Smooth muscle cell (in vitro differentiated cells): ENCODE results near the gene SIVA1. TPM values are rescaled to one million over a fixed set of nuclear protein-coding genes. Genes with fewer than 3 reads are reported as not detected.

Source experiments
- DNase-seq: peaks from one replicate; lab custom pipeline; 2025; ENCODE audit not compliant: unreplicated experiment; lab: John Stamatoyannopoulos, UW
- H2AFZ ChIP-seq: fragments of 200-600 bp; sonication (generic); 2 replicates; pipeline ENCODE4 v1.6.0; 2016; ENCODE audit warnings: antibody characterized with exemption, low read depth, mild to moderate bottlenecking
- H3F3A ChIP-seq: fragments of 200-600 bp; sonication (generic); 2 replicates; pipeline ENCODE4 v1.6.0; 2017; ENCODE audit warnings: antibody characterized with exemption, low read depth
- H3K27ac ChIP-seq: fragments of 200-600 bp; sonication (generic); 2 replicates; pipeline ENCODE4 v1.5.1; 2016; ENCODE audit warnings: low read depth, mild to moderate bottlenecking
- H3K27me3 ChIP-seq: fragments of 200-600 bp; sonication (generic); 2 replicates; pipeline ENCODE4 v1.6.1; 2016; ENCODE audit warnings: low read depth, mild to moderate bottlenecking
- H3K36me3 ChIP-seq: fragments of 200-600 bp; sonication (generic); 2 replicates; pipeline ENCODE4 v1.5.1; 2016; ENCODE audit warnings: low read depth
- H3K4me1 ChIP-seq: fragments of 200-600 bp; sonication (generic); 2 replicates; pipeline ENCODE4 v1.5.1; 2016; ENCODE audit warnings: low read depth
- H3K4me2 ChIP-seq: fragments of 200-600 bp; sonication (generic); 2 replicates; pipeline ENCODE4 v1.6.0; 2016; ENCODE audit warnings: mild to moderate bottlenecking
- H3K4me3 ChIP-seq: fragments of 200-600 bp; sonication (generic); 2 replicates; pipeline ENCODE4 v1.5.1; 2016; ENCODE audit warnings: mild to moderate bottlenecking
- H3K79me2 ChIP-seq: fragments of 200-600 bp; sonication (generic); 2 replicates; pipeline ENCODE4 v1.6.0; 2016; ENCODE audit warnings: low read depth, mild to moderate bottlenecking
- H3K9ac ChIP-seq: fragments of 200-600 bp; sonication (generic); 2 replicates; pipeline ENCODE4 v1.6.0; 2016; ENCODE audit warnings: low read depth
- H3K9me3 ChIP-seq: fragments of 200-600 bp; sonication (generic); replicated peaks from 2 replicates; pipeline ENCODE4 v1.5.1; 2016; ENCODE audit warnings: low read depth
- H4K20me1 ChIP-seq: fragments of 200-600 bp; sonication (generic); 2 replicates; pipeline ENCODE4 v1.6.0; 2016; ENCODE audit warnings: low read depth
- WGBS: methylation state at CpG from one replicate; pipeline ENCODE4 v1.1.7; 2016; ENCODE audit warnings: low lambda C conversion rate; 5-methylcytosine and 5-hydroxymethylcytosine counted together
- polyA plus RNA-seq: library from polyadenylated mRNA; unstranded; fragments of >200 nt; fragmentation: Nextera tagmentation; extraction: Ambion mirVana; gene quantifications from 2 replicates; pipeline ENCODE4 v1.2.1, GENCODE V29; 2016
- total RNA-seq: library from RNA; depleted of rRNA; stranded (reverse); fragments of >200 nt; gene quantifications from 2 replicates; pipeline ENCODE4 v1.2.3, GENCODE V29; 2014
- TF ChIP-seq, protein P1 (sequence below): fragments of 200-600 bp; sonication (generic); IDR thresholded peaks from 2 replicates; pipeline ENCODE4 v1.5.1; 2017; ENCODE audit warnings: borderline replicate concordance, mild to moderate bottlenecking, antibody characterized with exemption; ENCODE audit not compliant: insufficient read depth, poor library complexity, severe bottlenecking

SIVA1 gene
- total and polyA plus RNA-seq, 2 experiments from 2014 or later, result 78.5 to 118 TPM

DNA sequence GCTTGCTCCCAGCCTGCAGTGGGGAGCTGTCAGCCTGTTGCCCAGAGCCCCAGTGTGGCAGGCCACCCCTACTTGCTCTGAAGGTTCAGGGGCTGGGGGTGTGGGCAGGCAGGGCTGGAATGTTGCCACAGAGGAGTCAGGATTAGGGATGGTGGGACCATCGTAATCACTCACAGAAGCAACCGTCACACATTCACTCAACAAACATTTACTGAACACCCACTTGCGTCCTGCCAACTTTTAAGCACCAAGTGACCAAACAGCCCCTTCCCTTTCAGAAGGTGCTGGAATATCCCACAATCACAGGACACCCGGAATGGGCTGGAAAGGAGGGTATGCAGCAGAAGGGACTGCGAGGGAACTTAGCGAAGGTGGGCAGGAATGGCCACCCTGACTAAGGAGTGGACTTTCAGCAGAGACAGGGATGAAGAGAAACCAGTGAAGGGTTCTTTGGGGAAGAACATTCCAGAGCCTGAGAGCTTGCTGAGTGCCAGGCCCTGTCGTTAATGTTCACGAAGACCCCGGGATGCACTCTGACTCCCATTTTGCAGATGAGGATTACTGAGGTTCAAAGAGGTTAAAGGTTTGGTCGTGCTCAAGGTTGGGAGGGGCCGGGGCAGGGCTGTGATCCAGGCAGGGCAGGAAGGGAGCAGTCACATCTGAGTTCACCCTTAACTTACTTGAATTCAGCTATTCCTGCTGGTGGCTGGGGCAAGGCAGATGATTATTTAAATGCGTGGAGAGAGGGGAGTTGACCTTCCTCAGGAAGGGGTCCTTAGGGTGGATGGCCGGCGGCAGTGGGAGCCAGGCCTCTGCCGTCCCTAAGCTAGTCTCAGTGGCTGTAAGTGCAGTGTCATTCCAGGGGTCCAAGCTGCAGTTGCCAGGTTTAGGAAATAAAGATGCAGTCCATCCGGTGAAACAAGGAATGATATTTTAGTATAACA lies 45.6 kb downstream of the SIVA1 start:
- TF ChIP-seq, protein P1, sequence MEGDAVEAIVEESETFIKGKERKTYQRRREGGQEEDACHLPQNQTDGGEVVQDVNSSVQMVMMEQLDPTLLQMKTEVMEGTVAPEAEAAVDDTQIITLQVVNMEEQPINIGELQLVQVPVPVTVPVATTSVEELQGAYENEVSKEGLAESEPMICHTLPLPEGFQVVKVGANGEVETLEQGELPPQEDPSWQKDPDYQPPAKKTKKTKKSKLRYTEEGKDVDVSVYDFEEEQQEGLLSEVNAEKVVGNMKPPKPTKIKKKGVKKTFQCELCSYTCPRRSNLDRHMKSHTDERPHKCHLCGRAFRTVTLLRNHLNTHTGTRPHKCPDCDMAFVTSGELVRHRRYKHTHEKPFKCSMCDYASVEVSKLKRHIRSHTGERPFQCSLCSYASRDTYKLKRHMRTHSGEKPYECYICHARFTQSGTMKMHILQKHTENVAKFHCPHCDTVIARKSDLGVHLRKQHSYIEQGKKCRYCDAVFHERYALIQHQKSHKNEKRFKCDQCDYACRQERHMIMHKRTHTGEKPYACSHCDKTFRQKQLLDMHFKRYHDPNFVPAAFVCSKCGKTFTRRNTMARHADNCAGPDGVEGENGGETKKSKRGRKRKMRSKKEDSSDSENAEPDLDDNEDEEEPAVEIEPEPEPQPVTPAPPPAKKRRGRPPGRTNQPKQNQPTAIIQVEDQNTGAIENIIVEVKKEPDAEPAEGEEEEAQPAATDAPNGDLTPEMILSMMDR, result no peak
- Histone ChIP-seq H3K79me2 (peaks cover 15% of the 10 kb centered on the region), H3K9me3 (no peaks in the 10 kb centered on the region), H3K27me3 (no peaks in the 10 kb centered on the region), H3K36me3 (no peaks in the 10 kb centered on the region), H3F3A (peaks cover 23% of the 10 kb centered on the region), H3K4me3 (no peak overlapping the region), H3K9ac (no peak overlapping the region), H3K27ac (no peak overlapping the region), H4K20me1 (peaks cover 22% of the 10 kb centered on the region), H2AFZ (no peak overlapping the region), H3K4me2 (no peak overlapping the region), H3K4me1 (peaks cover 31% of the 10 kb centered on the region)
- 74% methylated on average over 16 of the region's 16 CpGs for WGBS
- no peak for DNase-seq

GRCh38 chr14:104799244-104800014 lies 46.5 kb downstream of the SIVA1 start:
- TF ChIP-seq, protein P1, result no peak
- 24% methylated on average over 21 of the region's 21 CpGs for whole genome bisulfite sequencing
- Histone ChIP-seq H3K27ac (peak overlapping the region; percentile 49), H3K4me1 (peaks cover 23% of the 10 kb centered on the region), H3K4me3 (peak overlapping the region; percentile 71), H4K20me1 (peaks cover 13% of the 10 kb centered on the region), H3K79me2 (peaks cover 6% of the 10 kb centered on the region), H3F3A (peaks cover 23% of the 10 kb centered on the region), H3K9ac (peak overlapping the region; percentile 81), H2AFZ (peak overlapping the region; percentile 95), H3K36me3 (no peaks in the 10 kb centered on the region), H3K4me2 (peak overlapping the region; percentile 95), H3K9me3 (no peaks in the 10 kb centered on the region), H3K27me3 (no peaks in the 10 kb centered on the region)
- DNase-seq, result no peak

DNA sequence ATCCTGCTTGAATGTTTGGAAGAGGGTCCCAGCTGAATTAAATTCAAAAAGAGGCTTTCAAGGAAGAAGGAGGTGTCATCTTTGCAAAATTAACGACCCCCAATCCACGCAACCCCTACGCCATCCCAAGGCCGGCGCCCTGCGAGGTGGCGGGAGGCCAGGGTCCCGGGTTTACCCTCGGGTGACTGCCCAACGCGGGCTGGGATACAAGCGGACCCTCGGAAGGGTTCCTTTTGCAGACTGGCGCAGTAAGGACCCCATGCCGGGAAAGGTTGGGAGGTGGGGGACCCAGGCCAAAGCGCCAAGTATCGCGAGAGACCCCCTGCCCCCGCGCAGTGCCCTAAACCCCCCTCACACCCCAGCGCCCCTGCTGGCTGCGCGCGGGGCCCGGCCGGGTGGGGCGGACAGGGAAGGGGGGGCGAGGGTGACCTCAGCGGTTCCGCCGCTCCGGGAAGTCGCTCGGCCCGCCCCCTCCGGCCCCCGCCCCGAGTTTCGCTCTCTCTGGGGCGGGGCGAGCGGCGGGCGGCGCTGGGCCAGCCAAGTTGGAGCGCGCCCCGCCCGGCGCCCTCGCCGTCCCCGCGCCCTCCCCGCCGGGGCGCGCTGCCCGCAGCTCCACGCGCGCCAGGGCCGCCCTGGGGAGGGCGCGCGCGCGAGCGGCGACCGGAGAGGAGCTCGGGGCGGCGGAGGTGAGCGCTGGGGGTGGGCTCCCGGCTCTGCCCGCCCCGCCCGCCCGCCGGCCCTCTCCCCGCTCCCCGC lies 47.2 kb downstream of the SIVA1 start:
- Histone ChIP-seq H2AFZ (peak overlapping the region; percentile 95), H3K4me1 (peaks cover 22% of the 10 kb centered on the region), H4K20me1 (peaks cover 9% of the 10 kb centered on the region), H3K79me2 (no peaks in the 10 kb centered on the region), H3K9ac (peak overlapping the region; percentile 81), H3K27me3 (no peaks in the 10 kb centered on the region), H3K9me3 (no peaks in the 10 kb centered on the region), H3F3A (peaks cover 23% of the 10 kb centered on the region), H3K4me3 (peak overlapping the region; percentile 71), H3K27ac (peak overlapping the region; percentile 49), H3K36me3 (no peaks in the 10 kb centered on the region), H3K4me2 (peak overlapping the region; percentile 96)
- DNase-seq, result peak; percentile 59
- WGBS, result 2% methylated on average over 15 of the region's 83 CpGs
- TF ChIP-seq, protein P1, result peak; percentile 41
